Eye (tissue), 1 donor: Measurements from ENCODE around the gene SYNE1.
"Not testable (repeated sequence)": the region's sequence is repeated elsewhere in the genome, so short reads cannot be mapped to it uniquely, and the experiment has no call there.

Source experiments
- DNase-seq: peaks from one replicate; pipeline ENCODE4 v3.0.0-alpha.2; 2015

The SYNE1 gene, protein sequence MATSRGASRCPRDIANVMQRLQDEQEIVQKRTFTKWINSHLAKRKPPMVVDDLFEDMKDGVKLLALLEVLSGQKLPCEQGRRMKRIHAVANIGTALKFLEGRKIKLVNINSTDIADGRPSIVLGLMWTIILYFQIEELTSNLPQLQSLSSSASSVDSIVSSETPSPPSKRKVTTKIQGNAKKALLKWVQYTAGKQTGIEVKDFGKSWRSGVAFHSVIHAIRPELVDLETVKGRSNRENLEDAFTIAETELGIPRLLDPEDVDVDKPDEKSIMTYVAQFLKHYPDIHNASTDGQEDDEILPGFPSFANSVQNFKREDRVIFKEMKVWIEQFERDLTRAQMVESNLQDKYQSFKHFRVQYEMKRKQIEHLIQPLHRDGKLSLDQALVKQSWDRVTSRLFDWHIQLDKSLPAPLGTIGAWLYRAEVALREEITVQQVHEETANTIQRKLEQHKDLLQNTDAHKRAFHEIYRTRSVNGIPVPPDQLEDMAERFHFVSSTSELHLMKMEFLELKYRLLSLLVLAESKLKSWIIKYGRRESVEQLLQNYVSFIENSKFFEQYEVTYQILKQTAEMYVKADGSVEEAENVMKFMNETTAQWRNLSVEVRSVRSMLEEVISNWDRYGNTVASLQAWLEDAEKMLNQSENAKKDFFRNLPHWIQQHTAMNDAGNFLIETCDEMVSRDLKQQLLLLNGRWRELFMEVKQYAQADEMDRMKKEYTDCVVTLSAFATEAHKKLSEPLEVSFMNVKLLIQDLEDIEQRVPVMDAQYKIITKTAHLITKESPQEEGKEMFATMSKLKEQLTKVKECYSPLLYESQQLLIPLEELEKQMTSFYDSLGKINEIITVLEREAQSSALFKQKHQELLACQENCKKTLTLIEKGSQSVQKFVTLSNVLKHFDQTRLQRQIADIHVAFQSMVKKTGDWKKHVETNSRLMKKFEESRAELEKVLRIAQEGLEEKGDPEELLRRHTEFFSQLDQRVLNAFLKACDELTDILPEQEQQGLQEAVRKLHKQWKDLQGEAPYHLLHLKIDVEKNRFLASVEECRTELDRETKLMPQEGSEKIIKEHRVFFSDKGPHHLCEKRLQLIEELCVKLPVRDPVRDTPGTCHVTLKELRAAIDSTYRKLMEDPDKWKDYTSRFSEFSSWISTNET (N-terminal part only)

DNA sequence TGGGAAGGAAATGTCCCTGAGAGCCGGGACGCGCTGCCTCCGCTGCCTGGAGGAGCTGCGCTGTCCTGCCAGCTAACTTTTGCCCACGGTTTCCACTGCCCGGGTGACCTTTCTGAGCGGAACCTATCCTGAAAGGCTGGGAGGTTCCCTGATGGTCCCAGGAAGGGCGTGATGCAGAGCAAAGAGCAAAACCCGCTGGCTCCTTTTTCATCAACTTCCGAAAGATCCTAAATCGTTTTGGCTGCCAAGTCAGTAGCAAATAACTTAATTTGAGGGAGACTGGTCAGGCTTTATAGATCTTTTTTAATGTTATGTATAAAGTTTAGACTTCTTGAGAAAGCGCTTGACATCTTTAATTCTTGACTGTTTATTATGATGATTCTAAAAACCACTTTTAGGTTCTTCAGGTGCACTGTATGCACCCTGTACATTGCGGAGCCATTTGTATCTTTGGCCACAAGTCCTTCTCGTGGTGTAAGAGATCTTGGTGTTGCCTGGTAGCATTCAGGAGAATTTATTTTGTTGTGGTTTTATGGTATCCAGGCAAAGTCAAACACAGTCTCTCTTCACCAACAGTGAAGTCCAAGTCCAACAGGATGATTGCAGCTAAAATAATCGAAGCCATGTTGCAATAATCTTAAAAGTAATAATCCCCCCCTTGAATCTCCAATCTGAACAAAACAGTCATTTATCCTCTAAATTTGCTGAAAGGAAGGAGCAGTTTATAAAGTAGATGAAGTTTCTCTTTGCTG lies at the start of gene SYNE1:
Gene SYNE1, minus strand, starts transcription at position 67 of the 752 bp plus-strand sequence. CDS start 9,031 bp downstream, outside the sequence.
- no peak for DNase-seq

DNA sequence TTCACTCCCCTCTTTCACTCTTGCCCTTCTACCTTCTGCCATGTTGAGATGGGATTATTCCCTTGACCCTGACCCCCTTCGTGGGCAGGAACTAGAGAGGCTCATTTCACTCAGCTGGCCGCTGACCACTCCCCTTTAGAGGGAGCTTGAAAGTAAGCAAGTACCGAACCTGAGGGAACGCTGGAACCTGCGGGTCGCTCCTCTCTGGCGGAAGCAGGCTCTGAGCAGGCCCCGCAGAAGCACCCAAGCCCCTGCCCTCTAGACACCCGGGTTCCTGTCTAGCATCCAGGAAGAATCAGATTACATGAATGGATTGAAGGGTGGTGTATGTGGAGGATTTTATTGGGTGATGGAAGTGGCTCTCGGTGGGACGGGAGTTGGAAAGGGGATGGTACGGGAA lies 48.7 kb upstream of the SYNE1 start:
- DNase-seq: no peak

DNA sequence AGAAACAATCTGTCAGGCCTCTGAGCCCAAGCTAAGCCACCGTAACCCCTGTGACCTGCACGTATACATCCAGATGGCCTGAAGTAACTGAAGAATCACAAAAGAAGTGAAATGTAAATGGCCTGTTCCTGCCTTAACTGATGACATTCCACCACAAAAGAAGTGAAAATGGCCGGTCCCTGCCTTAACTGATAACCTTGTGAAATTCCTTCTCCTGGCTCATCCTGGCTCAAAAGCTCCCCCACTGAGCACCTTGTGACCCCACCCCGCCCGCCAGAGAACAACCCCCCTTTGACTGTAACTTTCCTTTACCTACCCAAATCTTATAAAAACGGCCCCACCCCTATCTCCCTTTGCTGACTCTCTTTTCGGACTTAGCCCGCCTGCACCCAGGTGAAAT lies 45.8 kb upstream of the SYNE1 start:
- DNase-seq: not testable (repeated sequence)

DNA sequence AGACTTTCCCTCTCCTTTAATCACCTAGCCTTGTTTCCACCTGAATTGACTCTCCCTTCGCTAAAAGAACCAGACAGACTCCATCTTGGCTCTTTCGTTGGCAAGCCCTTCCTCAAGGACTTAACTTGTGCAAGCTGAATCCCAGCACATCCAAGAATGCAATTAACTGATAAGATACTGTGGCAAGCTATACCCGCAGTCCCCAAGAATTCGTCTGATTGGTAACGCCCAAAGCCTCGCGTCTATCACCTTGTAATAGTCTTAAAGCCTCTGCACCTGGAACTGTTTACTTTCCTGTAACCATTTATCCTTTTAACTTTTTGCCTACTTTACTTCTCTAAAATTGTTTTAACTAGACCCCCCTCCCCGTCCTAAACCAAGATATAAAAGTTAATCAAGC lies 45.0 kb upstream of the SYNE1 start:
- DNase-seq: no peak

DNA sequence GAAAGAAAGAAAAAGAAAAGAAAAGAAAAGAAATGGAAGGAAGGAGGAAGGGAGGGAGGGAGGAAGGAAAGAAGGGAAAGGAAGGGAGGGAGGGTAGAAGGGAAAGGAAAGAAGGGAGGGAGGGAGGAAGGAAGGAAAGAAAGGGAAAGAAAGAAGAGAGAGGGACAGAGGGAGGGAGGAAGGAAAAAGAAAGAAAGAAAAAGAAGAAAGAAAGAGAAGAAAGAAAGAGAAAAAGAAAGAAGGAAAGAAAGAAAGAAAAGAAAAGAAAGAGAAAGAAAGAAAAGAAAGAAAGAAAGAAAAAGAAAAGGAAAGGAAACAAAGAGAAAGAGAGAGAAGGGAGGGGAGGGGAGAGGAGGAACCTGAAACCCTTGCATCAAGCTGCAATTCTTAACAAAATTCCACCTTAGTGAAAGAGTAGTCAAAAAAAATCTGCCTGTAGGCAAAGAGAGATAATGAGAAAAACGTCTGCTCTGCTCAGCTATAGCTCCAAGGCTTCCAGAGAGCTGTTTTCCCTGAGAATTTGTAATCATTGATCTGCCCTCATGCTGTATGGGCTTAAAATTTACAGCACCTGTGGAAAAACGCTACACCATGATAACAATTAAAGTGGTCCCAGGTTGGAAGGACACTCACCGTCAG lies 43.8 kb upstream of the SYNE1 start:
- DNase-seq: no peak

DNA sequence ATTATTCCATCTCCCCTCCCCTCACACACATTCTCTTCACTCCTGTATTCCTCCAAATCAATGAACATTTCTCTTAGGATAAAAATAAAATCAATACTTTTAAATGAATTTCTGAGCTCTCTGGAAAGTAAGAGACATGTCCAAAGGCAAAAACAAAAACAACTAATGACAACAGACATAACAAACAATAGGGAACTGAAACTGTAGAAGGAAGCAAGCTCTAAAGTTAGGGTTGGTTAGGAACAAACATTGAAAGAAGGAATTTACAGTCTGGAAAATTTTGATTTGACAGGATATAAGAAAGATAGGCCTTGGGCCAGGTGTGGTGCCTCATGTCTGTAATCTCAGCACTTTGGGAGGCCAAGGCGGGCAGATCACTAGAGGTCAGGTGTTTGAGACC lies 43.0 kb upstream of the SYNE1 start:
- DNase-seq: no peak

DNA sequence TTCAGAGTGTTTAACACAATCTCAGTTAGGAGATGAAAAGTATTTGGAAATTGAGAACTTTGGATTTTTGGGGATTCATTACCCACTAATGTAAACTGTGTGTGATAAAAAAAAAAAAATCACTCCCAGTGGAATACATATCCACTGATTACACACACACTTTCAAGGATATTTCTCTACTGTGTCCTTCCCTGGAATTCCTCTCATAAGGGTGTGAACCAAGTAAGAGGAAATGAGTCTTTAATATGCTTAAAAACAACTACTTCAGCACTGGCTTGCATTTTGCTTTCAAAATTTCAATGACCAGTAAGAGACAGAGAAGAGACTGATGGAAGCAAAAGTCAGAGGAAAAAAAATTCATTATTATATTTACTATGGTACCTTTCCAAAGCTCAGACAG lies 36.1 kb upstream of the SYNE1 start:
- DNase-seq: no peak

DNA sequence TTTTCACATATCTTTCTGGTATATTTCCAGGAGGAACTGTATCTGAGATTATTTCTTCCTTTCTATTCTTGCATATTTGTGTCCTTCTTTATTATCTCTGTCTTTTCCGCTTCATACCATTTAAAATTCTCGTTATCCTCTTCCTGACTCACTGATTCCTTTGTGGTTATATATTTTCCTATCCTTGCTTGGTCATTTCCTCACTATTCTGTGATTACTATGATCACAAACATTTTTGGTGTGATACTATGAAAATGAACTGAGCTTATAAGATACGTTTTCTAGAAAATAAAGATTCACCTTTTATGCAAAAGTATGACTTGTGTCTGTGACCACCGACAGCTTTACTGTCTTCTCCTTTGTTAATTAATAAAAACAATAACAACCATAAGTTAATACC lies 34.0 kb upstream of the SYNE1 start:
- no peak for DNase-seq

DNA sequence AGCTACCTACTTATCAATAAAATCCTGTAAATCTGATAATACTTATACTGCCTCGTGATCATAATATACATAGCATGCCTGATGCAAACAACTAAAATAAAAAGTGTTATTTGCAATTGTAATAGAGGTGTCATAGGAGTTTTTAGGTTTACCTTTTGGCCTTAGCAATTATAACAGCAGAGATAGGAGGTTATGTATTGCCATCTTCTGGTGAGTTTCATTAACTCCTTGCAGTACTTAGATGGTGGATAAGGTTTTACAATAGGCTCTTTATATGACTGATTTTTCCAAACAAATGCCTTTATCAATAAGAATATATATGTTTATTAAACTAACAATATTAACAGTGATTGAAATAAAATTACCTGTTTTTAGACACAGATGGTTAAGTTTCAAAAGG lies 32.7 kb upstream of the SYNE1 start:
- peak; percentile 28 for DNase-seq

DNA sequence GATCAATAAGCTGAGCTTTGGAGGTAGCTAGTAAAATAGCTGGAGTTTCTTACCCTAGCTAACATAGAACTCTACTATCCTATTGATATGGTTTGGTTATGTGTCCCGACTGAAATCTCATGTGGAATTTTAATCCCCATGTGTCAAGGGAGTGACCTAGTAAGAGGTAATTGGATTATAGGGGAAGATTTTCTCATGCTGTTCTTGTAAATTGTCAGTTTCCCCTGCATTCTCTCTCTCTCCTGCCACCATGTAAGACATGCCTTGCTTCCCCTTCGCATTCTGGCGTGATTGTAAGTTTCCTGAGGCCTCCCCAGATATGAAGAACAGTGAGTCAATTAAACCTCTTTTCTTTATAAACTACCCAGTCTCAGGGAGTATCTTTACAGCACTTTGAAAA lies 24.6 kb upstream of the SYNE1 start:
- DNase-seq: no peak

DNA sequence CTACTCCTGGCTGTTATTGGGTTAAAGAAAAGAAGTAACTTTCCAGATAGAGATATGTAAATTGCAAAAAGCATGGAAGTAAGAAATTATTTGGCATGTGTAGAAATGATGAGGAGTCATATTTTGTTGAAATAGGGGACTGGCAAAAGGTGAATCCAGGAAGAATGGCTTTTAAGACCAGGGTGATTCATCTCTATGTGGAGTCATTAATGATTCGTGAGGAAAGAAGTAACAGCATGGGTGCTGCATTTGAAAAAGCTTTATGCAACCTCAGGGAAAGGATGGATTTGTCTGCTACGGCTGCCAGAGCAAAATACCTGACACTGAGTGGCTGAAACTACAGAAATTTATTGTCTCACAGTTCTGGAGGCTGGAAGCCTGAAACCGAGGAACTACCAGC lies 14.8 kb upstream of the SYNE1 start:
- DNase-seq: no peak

DNA sequence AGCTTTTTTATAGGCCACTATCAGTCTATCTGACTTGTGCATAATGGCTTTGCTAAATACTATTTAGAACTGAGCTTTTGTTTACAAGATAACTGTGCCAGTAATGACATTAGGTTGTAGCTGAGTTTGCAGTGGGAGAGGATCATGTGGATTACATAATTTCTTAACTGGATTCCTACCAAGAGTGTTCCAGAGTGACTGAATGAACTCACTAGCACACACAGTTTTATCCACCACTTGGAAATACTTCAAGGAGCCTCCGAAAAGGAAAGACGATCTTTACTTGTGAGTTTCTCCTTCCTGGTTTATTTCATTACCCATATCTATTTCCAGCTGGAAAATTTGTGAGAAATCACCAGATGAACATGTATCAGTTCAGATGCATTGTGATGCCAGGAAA lies 10.9 kb upstream of the SYNE1 start:
- no peak for DNase-seq

DNA sequence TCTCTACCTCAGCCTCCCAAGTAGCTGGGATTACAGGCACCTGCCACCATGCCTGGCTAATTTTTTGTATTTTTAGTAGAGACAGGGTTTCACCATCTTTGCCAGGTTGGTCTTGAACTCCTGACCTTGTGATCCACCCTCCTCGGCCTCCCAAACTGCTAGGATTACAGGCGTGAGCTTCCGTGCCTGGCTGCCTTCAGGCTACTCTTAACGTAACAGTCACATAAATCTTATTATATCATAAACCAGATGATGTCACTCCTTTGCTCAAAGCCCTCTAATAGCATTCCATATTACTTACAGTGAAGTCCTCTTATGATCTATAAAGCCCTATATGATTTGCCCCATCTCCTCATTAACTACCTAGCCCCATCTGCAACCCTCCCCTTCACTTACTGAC lies 9.6 kb upstream of the SYNE1 start:
- DNase-seq: not testable (repeated sequence)

DNA sequence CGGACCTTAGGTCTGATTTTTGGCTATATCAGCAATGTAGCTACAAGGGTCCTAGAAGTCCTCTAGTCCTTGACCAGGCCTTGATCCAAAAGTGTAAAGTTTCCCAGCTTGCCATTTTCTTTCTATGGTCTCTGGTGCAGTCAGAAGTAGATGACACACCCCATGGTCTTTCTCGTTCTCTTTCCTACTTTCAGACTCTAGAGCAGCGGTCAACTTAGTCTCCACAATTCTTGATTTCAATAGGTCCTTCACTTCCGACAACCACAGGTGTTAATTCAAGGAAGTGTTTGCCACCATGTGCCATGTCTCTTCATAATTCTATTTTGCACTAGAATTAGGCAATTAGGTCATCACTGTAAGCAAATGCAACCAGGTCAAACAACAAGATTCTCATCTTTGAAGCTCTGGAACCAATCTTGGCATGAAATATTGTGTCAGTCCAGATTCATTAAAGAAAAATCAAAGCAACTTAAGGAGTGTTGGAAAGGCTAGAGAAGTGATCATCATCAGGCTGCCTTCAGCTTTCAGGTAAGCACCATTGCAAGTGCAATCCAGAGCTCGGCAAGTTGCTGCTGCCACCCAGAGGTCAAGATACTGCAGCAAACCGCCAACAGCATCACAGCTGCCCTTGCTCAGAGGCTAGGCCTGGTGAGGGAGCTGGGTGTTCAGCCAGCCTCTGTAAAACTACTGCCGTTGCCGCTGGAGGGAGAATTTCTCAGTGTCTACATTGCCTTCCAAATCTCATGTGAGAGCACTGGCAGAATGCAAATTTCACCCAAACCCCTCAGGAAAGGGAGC lies 5.6 kb upstream of the SYNE1 start:
- peak; percentile 66 for DNase-seq

DNA sequence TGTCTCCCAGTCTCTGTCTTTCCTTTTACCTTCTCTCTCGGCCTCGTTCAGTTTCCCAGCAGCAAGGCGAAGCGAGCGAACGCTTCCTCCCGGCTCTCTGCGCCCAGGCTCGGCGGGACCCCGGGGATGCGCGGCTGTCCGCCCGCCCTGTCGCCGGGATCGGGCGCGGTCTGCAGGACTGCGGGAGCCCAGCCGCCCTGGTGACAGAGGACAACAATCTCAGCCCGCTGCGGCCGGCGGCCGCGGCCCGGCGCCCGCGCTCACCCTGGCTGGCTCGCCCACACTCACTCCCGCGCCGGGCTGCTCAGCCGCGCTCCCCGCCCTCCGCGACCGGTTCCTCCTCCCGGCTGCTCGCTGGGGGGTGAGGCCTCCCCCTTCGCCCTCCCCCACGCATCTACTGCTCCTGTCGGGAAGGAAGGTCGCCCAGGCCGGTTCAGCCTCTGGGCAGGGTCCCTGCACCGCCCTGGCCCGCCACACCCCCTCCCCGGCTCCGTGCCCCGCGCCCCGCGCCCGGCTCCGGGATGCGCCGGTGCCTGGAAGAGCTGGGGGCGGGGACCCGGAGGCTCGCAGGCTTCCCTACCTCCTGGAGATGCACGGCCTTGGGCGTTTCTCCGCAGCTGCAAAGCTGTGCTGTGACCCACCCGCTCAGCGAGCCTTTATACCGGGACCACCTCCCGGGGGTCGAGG lies 410 bp downstream of the SYNE1 start:
- peak; percentile 76 for DNase-seq

DNA sequence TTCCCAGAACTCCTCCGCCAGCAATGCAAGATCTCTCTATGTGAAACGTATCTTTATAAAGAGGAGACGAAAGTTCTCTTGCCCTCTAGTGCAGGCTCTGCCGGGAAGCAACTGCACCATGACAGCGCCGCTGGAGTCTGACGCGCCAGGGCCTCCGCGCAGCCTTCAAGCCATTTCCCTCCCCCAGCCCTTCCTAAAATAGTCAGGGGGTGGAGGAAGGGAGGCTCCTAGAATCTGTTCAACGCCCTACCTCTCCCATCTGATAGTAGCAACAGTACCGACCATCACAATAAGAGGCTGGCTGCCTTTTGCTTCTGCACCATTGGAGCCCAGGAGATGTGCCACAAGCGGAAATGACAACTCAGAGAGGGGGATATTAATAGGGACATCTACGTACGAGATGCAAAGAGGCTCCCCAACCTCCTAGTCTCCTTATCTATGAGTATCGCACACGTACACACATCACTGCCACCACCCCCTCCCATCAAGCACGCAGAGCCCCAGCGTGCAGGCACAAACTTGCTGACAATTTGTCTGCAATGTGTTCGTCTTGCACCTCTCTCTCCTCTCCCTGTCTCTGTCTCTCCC lies 1.0 kb downstream of the SYNE1 start:
- peak; percentile 71 for DNase-seq

DNA sequence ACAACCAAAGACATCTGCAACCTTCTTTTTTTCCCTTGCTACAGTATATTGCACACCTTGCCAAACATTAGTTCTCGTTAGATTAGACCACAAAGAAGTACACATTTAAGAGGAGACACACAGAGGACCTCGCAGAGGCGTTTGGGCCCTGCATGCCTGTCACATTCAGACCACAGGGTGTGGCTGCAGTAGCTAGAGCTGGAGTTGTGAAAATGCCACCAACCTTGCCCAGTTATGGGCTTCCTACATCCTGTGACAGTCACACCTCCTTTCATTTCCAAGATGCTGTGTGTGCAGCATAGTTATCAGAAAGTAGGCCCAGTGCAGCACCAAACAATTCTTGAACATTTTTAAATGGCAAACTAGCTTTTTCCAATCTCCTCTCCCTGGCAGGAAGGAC lies 2.4 kb downstream of the SYNE1 start:
- no peak for DNase-seq

DNA sequence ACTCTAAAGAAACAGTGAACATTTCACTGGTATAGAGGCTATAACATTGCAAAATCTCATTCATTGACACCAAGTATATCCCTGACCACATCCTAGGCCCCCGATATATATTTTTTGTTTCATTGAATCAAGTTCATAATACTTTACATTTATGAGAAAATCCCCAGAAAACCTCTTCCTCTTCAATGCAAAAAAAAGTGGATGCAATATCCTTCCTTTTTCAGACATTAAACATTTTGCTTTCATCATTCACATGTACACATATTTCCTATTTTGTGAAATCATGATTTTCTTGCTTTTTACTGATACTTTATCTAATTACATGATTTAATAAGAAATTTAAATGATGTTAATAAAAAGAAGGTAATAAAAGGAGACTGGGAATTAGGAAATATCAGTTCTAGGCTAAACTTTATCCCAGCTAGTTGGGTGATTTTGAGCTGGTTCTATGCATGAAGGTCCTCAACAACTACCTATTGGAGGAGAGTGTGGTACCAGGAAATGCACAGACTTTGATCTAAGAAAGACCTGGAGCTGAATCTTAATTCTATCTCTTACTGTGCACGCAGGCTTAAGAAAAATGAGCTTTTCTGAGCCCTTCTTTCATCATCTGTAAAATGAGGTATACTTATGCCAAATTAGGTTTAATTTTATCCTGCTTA lies 4.9 kb downstream of the SYNE1 start:
- no peak for DNase-seq

DNA sequence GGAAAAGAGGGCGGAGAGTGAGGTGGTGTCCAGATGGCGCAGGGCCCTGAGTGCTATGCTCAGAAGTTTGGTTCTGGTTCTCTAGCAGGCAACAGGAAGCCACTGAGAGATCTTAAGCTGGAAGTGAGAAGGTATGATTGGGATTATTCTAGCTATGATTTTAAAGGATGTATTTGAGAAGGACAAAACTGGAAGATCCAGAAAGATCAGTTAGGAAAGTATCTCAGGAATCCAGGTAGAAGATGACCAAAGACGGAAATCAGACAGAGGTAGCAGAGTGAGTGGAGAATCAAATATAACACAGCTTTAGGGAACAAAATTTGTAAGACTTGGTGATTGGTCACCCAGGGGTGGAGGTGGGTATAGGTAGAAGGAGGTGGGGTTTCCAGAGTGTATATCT lies 5.8 kb downstream of the SYNE1 start:
- no peak for DNase-seq

DNA sequence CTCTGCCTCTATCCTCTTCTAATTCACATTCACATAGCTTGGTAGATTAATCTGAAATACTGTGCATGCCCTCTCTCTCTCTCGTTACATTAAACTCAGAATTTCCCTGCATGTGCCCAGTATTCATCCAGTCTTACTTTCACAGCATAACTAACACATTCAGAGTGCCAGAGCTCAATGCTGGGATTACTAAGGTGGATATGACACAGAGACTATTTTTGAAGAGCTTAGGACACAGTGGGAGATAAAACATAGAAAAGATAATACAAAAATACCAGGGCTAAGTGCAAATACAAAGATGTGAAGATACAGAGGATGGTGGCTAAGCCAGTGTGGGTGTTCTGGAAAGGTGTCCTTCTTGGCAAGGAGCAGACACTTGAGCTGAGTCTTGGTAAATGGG lies 6.3 kb downstream of the SYNE1 start:
- DNase-seq: no peak
